Transverse colon (tissue), 4 donors: ENCODE data around the gene CDC45.

ENCODE experiments used
- EP300 ChIP-seq: sonication (generic); formaldehyde crosslinking; IDR thresholded peaks from one replicate; pipeline ENCODE4 v1.6.1; 2017; ENCODE audit warnings: antibody characterized with exemption, low read depth
- POLR2A ChIP-seq: fragments of 450-650 bp; IDR thresholded peaks from one replicate; pipeline ENCODE4 v1.6.1; 2016; ENCODE audit warnings: antibody characterized with exemption, mild to moderate bottlenecking, moderate library complexity
- POLR2AphosphoS5 ChIP-seq, 3 donors: sonication (generic); formaldehyde crosslinking; IDR thresholded peaks; one replicate each; pipeline ENCODE4 v1.6.1; 2016; ENCODE audit warnings: antibody characterized with exemption in 3 of 3
- TF ChIP-seq, protein P1 (sequence below), 5 experiments: fragments of 200-600 bp in 3 of 5; fragments of 450-650 bp in 2 of 5; sonication (generic) in 3 of 5; IDR thresholded peaks; 1 replicate in 2 of 5; 2 replicates in 3 of 5; pipeline ENCODE4 v1.5.1; 2016 to 2017; ENCODE audit warnings: antibody characterized with exemption in 5 of 5, inconsistent platforms in 3 of 5, mild to moderate bottlenecking in 2 of 5, moderate library complexity in 1 of 5

GRCh38 chr22:19480789-19481188 lies 1.1 kb downstream of the CDC45 start:
- TF ChIP-seq, protein P1, sequence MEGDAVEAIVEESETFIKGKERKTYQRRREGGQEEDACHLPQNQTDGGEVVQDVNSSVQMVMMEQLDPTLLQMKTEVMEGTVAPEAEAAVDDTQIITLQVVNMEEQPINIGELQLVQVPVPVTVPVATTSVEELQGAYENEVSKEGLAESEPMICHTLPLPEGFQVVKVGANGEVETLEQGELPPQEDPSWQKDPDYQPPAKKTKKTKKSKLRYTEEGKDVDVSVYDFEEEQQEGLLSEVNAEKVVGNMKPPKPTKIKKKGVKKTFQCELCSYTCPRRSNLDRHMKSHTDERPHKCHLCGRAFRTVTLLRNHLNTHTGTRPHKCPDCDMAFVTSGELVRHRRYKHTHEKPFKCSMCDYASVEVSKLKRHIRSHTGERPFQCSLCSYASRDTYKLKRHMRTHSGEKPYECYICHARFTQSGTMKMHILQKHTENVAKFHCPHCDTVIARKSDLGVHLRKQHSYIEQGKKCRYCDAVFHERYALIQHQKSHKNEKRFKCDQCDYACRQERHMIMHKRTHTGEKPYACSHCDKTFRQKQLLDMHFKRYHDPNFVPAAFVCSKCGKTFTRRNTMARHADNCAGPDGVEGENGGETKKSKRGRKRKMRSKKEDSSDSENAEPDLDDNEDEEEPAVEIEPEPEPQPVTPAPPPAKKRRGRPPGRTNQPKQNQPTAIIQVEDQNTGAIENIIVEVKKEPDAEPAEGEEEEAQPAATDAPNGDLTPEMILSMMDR (IDR thresholded peaks at IDR 0.05): no peak
- TF ChIP-seq POLR2AphosphoS5 (IDR thresholded peaks at IDR 0.05) (no peak), POLR2A (no peak), EP300 (no peak)
